Spleen (tissue), 7 donors: ENCODE measurements around the gene DSCAML1.

Source experiments
- CTCF ChIP-seq, 11 experiments: fragments of 200-600 bp in 7 of 11; fragments of 450-650 bp in 4 of 11; sonication (generic) in 4 of 11; IDR thresholded peaks in 8 of 11; conservative IDR thresholded peaks in 3 of 11; 1 replicate in 7 of 11; 2 replicates in 4 of 11; pipeline versions ENCODE4 v1.4.0 to v1.8.0; 2016 to 2021; ENCODE audit warnings: antibody characterized with exemption in 11 of 11, inconsistent platforms in 4 of 11, mild to moderate bottlenecking in 1 of 11
- POLR2A ChIP-seq, 3 donors: fragments of 450-650 bp; IDR thresholded peaks; one replicate each; pipeline ENCODE4 v1.5.1; 2017; ENCODE audit warnings: antibody characterized with exemption in 3 of 3, mild to moderate bottlenecking in 1 of 3
- POLR2AphosphoS5 ChIP-seq, 3 donors: sonication (generic); formaldehyde crosslinking; IDR thresholded peaks; one replicate each; pipeline ENCODE4 v1.5.1; 2017; ENCODE audit warnings: antibody characterized with exemption in 3 of 3
- donor health status: DM: no; HTN: no; CAD: no; lungs with moderate emphysema.
- donor health status: DM: no; HTN: no; CAD: no.
- donor health status: DM: no; HTN: no; CAD: no.

- no peak for TF ChIP-seq CTCF (IDR thresholded peaks at IDR 0.05 in 8 of 11, conservative IDR thresholded peaks at IDR 0.05 in 3 of 11)
- no peak for TF ChIP-seq POLR2A (IDR thresholded peaks at IDR 0.05)
- TF ChIP-seq POLR2AphosphoS5 (IDR thresholded peaks at IDR 0.05): no peak
Measured at GRCh38 chr11:117412653-117413275, 384.3 kb downstream of the DSCAML1 start.
